NCI-H510A treated with DMSO at 0.1 percent for 48 hours (cell line): ENCODE results near the gene VWC2L.

Experiments used
- DNase-seq: peaks from one replicate; lab custom pipeline; 2025; lab: John Stamatoyannopoulos, UW

The VWC2L gene

GRCh38 chr2:214410918-214411554 is at the start of gene VWC2L:
VWC2L (plus strand) TSS chr2:214411054; CDS start chr2:214414194, 3,140 bp downstream.
- DNase-seq: peak; percentile 81

GRCh38 chr2:214361116-214361515 is 49.7 kb upstream of the VWC2L start:
- DNase-seq: no peak

GRCh38 chr2:214365549-214365948 is 45.3 kb upstream of the VWC2L start:
- DNase-seq: no peak

- DNase-seq: no peak
Observed at GRCh38 chr2:214367171-214367570, 43.7 kb upstream of the VWC2L start.

GRCh38 chr2:214376618-214377285 is 34.1 kb upstream of the VWC2L start:
- peak; percentile 70 for DNase-seq

GRCh38 chr2:214377286-214377624 is 33.6 kb upstream of the VWC2L start:
- no peak for DNase-seq

GRCh38 chr2:214378455-214379103 is 32.3 kb upstream of the VWC2L start:
- DNase-seq: peak; percentile 51

- no peak for DNase-seq
Observed at GRCh38 chr2:214379227-214379626, 31.6 kb upstream of the VWC2L start.

GRCh38 chr2:214380681-214381080 is 30.2 kb upstream of the VWC2L start:
- DNase-seq: no peak

- no peak for DNase-seq
Observed at GRCh38 chr2:214382229-214382628, 28.6 kb upstream of the VWC2L start.

GRCh38 chr2:214386720-214387119 is 24.1 kb upstream of the VWC2L start:
- no peak for DNase-seq

- no peak for DNase-seq
Observed at GRCh38 chr2:214389334-214389733, 21.5 kb upstream of the VWC2L start.

- DNase-seq: no peak
Observed at GRCh38 chr2:214393796-214394195, 17.1 kb upstream of the VWC2L start.

GRCh38 chr2:214395040-214395439 is 15.8 kb upstream of the VWC2L start:
- no peak for DNase-seq

- DNase-seq: no peak
Observed at GRCh38 chr2:214401580-214401979, 9.3 kb upstream of the VWC2L start.

- peak; percentile 66 for DNase-seq
Observed at GRCh38 chr2:214410128-214410775, 602 bp upstream of the VWC2L start.

- DNase-seq: peak; percentile 10
Observed at GRCh38 chr2:214412679-214413078, 1.8 kb downstream of the VWC2L start.

- DNase-seq: no peak
Observed at GRCh38 chr2:214436470-214436869, 25.6 kb downstream of the VWC2L start.

- DNase-seq: no peak
Observed at GRCh38 chr2:214450118-214450894, 39.5 kb downstream of the VWC2L start.

- no peak for DNase-seq
Observed at GRCh38 chr2:214451516-214452275, 40.8 kb downstream of the VWC2L start.
